Mesenchymal stem cell (in vitro differentiated cells and primary cell): ENCODE results near the gene TRPV5.

Experiments used
- DNase-seq: peaks from one replicate; pipeline ENCODE4 v3.0.0-alpha.2; 2013
- H2AFZ ChIP-seq: one replicate; pipeline ENCODE4 v1.6.1; 2013; ENCODE audit warnings: low read depth, mild to moderate bottlenecking, control low read depth, inconsistent platforms, low read length, moderate library complexity
- H2AK5ac ChIP-seq: 2 replicates; pipeline ENCODE4 v1.6.1; 2013; ENCODE audit warnings: low read length, moderate library complexity, mild to moderate bottlenecking, inconsistent platforms; ENCODE audit not compliant: severe bottlenecking
- H2BK120ac ChIP-seq: one replicate; pipeline ENCODE4 v1.6.1; 2013; ENCODE audit warnings: low read depth, mild to moderate bottlenecking, inconsistent platforms, low read length, moderate library complexity
- H2BK12ac ChIP-seq, 2 experiments: one replicate each; pipeline ENCODE4 v1.6.1; 2013; ENCODE audit warnings: inconsistent platforms in 2 of 2, low read length in 2 of 2, mild to moderate bottlenecking in 2 of 2, moderate library complexity in 2 of 2, control low read depth in 1 of 2
- H2BK15ac ChIP-seq: one replicate; pipeline ENCODE4 v1.6.1; 2013; ENCODE audit warnings: mild to moderate bottlenecking, low read depth, inconsistent platforms; ENCODE audit not compliant: poor library complexity, severe bottlenecking
- H2BK5ac ChIP-seq: 2 replicates; pipeline ENCODE4 v1.6.1; 2013; ENCODE audit warnings: low read depth, mild to moderate bottlenecking, low read length, control low read depth, inconsistent platforms; ENCODE audit not compliant: poor library complexity, severe bottlenecking
- H3K14ac ChIP-seq, 2 experiments: one replicate each; pipeline ENCODE4 v1.6.1; 2013; ENCODE audit warnings: inconsistent platforms in 2 of 2, low read length in 2 of 2, control low read depth in 1 of 2, mild to moderate bottlenecking in 1 of 2, moderate library complexity in 1 of 2
- H3K18ac ChIP-seq, 2 experiments: one replicate each; pipeline ENCODE4 v1.6.1; 2013; ENCODE audit warnings: inconsistent platforms in 2 of 2, low read length in 2 of 2, control low read depth in 1 of 2, low read depth in 1 of 2, mild to moderate bottlenecking in 1 of 2
- H3K23ac ChIP-seq, 2 experiments: one replicate each; pipeline ENCODE4 v1.6.1; 2013; ENCODE audit warnings: inconsistent platforms in 2 of 2, low read length in 2 of 2, mild to moderate bottlenecking in 2 of 2, moderate library complexity in 2 of 2, control low read depth in 1 of 2
- H3K27ac ChIP-seq: 2 replicates; pipeline ENCODE4 v1.5.1; 2013; ENCODE audit warnings: mild to moderate bottlenecking, moderate library complexity, low read length, control low read depth, inconsistent platforms; ENCODE audit not compliant: poor library complexity, severe bottlenecking
- H3K27me3 ChIP-seq, 2 experiments: 2 replicates each; pipeline versions ENCODE4 v1.6.1 to v1.7.0; 2013; ENCODE audit warnings: low read length in 2 of 2, mild to moderate bottlenecking in 2 of 2, moderate library complexity in 2 of 2, control low read depth in 1 of 2, inconsistent platforms in 1 of 2; ENCODE audit not compliant: control insufficient read depth in 1 of 2, insufficient read depth in 1 of 2
- H3K36me3 ChIP-seq, 2 experiments: 2 replicates each; pipeline versions ENCODE4 v1.6.1 to v1.7.0; 2013; ENCODE audit warnings: low read length in 2 of 2, control low read depth in 1 of 2, inconsistent platforms in 1 of 2, low read depth in 1 of 2, mild to moderate bottlenecking in 1 of 2; ENCODE audit not compliant: insufficient read depth in 2 of 2, control insufficient read depth in 1 of 2
- H3K4ac ChIP-seq, 2 experiments: one replicate each; pipeline ENCODE4 v1.6.1; 2013; ENCODE audit warnings: inconsistent platforms in 2 of 2, low read length in 2 of 2, mild to moderate bottlenecking in 2 of 2, moderate library complexity in 2 of 2, control low read depth in 1 of 2, low read depth in 1 of 2
- H3K4me1 ChIP-seq: 2 replicates; pipeline ENCODE4 v1.6.1; 2013; ENCODE audit warnings: low read depth, low read length, control low read depth; ENCODE audit not compliant: control insufficient read depth, insufficient read depth
- H3K4me2 ChIP-seq: 2 replicates; pipeline ENCODE4 v1.6.1; 2013; ENCODE audit warnings: low read length, mild to moderate bottlenecking, inconsistent platforms; ENCODE audit not compliant: poor library complexity, severe bottlenecking
- H3K4me3 ChIP-seq, 2 experiments: 2 replicates each; pipeline versions ENCODE4 v1.5.1 to v1.7.0; 2013; ENCODE audit warnings: low read length in 2 of 2, mild to moderate bottlenecking in 2 of 2, control low read depth in 1 of 2, low read depth in 1 of 2; ENCODE audit not compliant: insufficient read depth in 1 of 2
- H3K79me1 ChIP-seq: replicated peaks from 2 replicates; pipeline ENCODE4 v1.6.1; 2013; ENCODE audit warnings: mild to moderate bottlenecking, control low read depth, low read length, inconsistent platforms; ENCODE audit not compliant: poor library complexity, severe bottlenecking
- H3K9ac ChIP-seq: 2 replicates; pipeline ENCODE4 v1.7.0; 2013; ENCODE audit warnings: mild to moderate bottlenecking, low read length, moderate library complexity
- H3K9me3 ChIP-seq: 2 replicates; pipeline ENCODE4 v1.7.0; 2013; ENCODE audit warnings: mild to moderate bottlenecking, low read length; ENCODE audit not compliant: control insufficient read depth
- H4K8ac ChIP-seq: one replicate; pipeline ENCODE4 v1.6.1; 2013; ENCODE audit warnings: inconsistent platforms, mild to moderate bottlenecking, low read length, moderate library complexity
- H4K91ac ChIP-seq: one replicate; pipeline ENCODE4 v1.6.1; 2013; ENCODE audit warnings: mild to moderate bottlenecking, low read length, inconsistent platforms
- WGBS: methylation state at CpG from one replicate; pipeline ENCODE4 v1.1.7; 2013; ENCODE audit warnings: mixed read lengths; 5-methylcytosine and 5-hydroxymethylcytosine counted together

TRPV5 gene

GRCh38 chr7:142930126-142930730, 3.3 kb downstream of the TRPV5 start:
- Histone ChIP-seq H2BK15ac (no peak overlapping the region), H2BK12ac (no peak overlapping the region), H3K36me3 (no peaks in the 10 kb centered on the region), H4K91ac (no peak overlapping the region), H3K18ac (no peak overlapping the region), H4K8ac (no peak overlapping the region), H3K79me1 (no peaks in the 10 kb centered on the region), H3K4me2 (no peak overlapping the region), H3K4me3 (no peak overlapping the region), H3K4me1 (no peaks in the 10 kb centered on the region), H3K27me3 (peaks cover 0 to 16% of the 10 kb centered on the region in 2 experiments), H2AFZ (no peak overlapping the region), H2BK5ac (no peak overlapping the region), H2AK5ac (no peak overlapping the region), H3K23ac (no peak overlapping the region), H2BK120ac (no peak overlapping the region), H3K27ac (no peak overlapping the region), H3K9me3 (no peaks in the 10 kb centered on the region), H3K4ac (no peak overlapping the region), H3K9ac (no peak overlapping the region), H3K14ac (no peak overlapping the region)
- 70% methylated on average over 10 of the region's 11 CpGs for WGBS
- DNase-seq = no peak

DNA sequence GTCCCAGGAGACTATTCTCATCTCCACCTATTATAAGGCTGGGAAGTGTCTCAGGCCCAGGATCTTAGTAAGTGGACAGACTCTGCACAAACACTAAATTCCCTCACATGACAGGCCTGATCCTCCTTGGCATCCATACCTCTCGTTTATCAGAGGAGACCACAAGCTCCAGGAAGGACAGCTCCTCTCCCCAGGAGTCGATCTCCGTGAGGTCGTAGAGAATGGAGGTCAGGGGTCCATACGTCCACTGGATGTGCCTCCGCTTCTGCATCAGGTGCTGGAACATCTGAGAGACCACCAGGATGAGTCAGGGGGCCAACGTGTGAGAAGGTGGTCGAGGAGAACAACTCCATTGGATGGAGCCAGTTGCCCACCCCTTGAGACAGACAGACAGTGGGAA, 5.6 kb downstream of the TRPV5 start:
- Histone ChIP-seq H2BK120ac (no peak overlapping the region), H3K27me3 (peaks cover 0 to 17% of the 10 kb centered on the region in 2 experiments), H3K9ac (no peak overlapping the region), H3K4ac (no peak overlapping the region), H3K27ac (no peak overlapping the region), H3K4me3 (no peak overlapping the region), H4K91ac (no peak overlapping the region), H3K4me1 (no peaks in the 10 kb centered on the region), H3K79me1 (no peaks in the 10 kb centered on the region), H3K18ac (no peak overlapping the region), H3K9me3 (no peaks in the 10 kb centered on the region), H4K8ac (no peak overlapping the region), H3K14ac (no peak overlapping the region), H2AK5ac (no peak overlapping the region), H2BK15ac (no peak overlapping the region), H3K36me3 (no peaks in the 10 kb centered on the region), H3K4me2 (no peak overlapping the region), H2AFZ (no peak overlapping the region), H2BK5ac (no peak overlapping the region), H3K23ac (no peak overlapping the region), H2BK12ac (no peak overlapping the region)
- DNase-seq = no peak
- WGBS = 52% methylated on average over 8 of the region's 8 CpGs

- no peak overlapping the region for H3K27ac ChIP-seq
- H3K9ac ChIP-seq = no peak overlapping the region
- no peaks in the 10 kb centered on the region for H3K4me1 ChIP-seq
- H3K27me3 ChIP-seq = peaks cover 0 to 14% of the 10 kb centered on the region in 2 experiments
- H3K36me3 ChIP-seq = no peaks in the 10 kb centered on the region
- H4K8ac ChIP-seq = no peak overlapping the region
- no peak overlapping the region for H2AFZ ChIP-seq
- H3K4me3 ChIP-seq = no peak overlapping the region
- no peak overlapping the region for H3K18ac ChIP-seq
- no peaks in the 10 kb centered on the region for H3K79me1 ChIP-seq
- no peak overlapping the region for H2AK5ac ChIP-seq
- H2BK5ac ChIP-seq = no peak overlapping the region
- 58% methylated on average over 5 of the region's 7 CpGs for WGBS
- no peak overlapping the region for H2BK12ac ChIP-seq
- H3K23ac ChIP-seq = no peak overlapping the region
- no peak overlapping the region for H2BK120ac ChIP-seq
- H3K4ac ChIP-seq = no peak overlapping the region
- H2BK15ac ChIP-seq = no peak overlapping the region
- H3K14ac ChIP-seq = no peak overlapping the region
- no peak overlapping the region for H3K4me2 ChIP-seq
- H4K91ac ChIP-seq = no peak overlapping the region
- DNase-seq = no peak
- no peaks in the 10 kb centered on the region for H3K9me3 ChIP-seq
Observed at GRCh38 chr7:142927085-142927745, 6.3 kb downstream of the TRPV5 start.

GRCh38 chr7:142925413-142925812, 8.1 kb downstream of the TRPV5 start:
- H3K9ac ChIP-seq = no peak overlapping the region
- H3K79me1 ChIP-seq = no peaks in the 10 kb centered on the region
- no peaks in the 10 kb centered on the region for H3K9me3 ChIP-seq

More at GRCh38 chr7:142925413-142925812, 8.1 kb downstream of the TRPV5 start:
- Histone ChIP-seq H2BK15ac (no peak overlapping the region), H2AFZ (no peak overlapping the region), H3K23ac (no peak overlapping the region), H4K91ac (no peak overlapping the region), H2BK120ac (no peak overlapping the region), H3K27ac (no peak overlapping the region), H3K36me3 (no peaks in the 10 kb centered on the region), H4K8ac (no peak overlapping the region), H2BK5ac (no peak overlapping the region), H3K4me1 (no peaks in the 10 kb centered on the region), H3K18ac (no peak overlapping the region), H2AK5ac (no peak overlapping the region), H2BK12ac (no peak overlapping the region), H3K4ac (no peak overlapping the region), H3K4me2 (no peak overlapping the region), H3K14ac (no peak overlapping the region), H3K27me3 (peaks cover 0 to 11% of the 10 kb centered on the region in 2 experiments), H3K4me3 (no peak overlapping the region)
- DNase-seq = no peak
- WGBS = 57% methylated on average over 11 of the region's 12 CpGs
